ENCODE results near the gene CEP128. TPM values are rescaled to one million over a fixed set of nuclear protein-coding genes. Genes with fewer than 3 reads are reported as not detected.

The CEP128 gene
- total RNA-seq, 6 experiments from 2014 or later, result 4.8 to 10.3 (median 8.8) TPM

- no peak for DNase-seq
- Mint-ChIP-seq H3K27ac (no peak overlapping the region), H3K27me3 (ENCODE audit: insufficient read depth) (no peaks in the 10 kb centered on the region), H3K4me3 (no peak overlapping the region), H3K9me3 (no peaks in the 10 kb centered on the region), H3K4me1 (ENCODE audit: low read depth) (peaks cover 6% of the 10 kb centered on the region), H3K36me3 (ENCODE audit: low read depth) (no peaks in the 10 kb centered on the region)
- TF ChIP-seq CTCF (IDR thresholded peaks at IDR 0.05), result no peak
Measured at GRCh38 chr14:80700601-80701000, 240.9 kb downstream of the CEP128 start.

GRCh38 chr14:80699861-80700260, 241.7 kb downstream of the CEP128 start:
- no peak for TF ChIP-seq CTCF (IDR thresholded peaks at IDR 0.05)
- no peak for DNase-seq
- Mint-ChIP-seq H3K4me3 (no peak overlapping the region), H3K9me3 (no peaks in the 10 kb centered on the region), H3K4me1 (ENCODE audit: low read depth) (no peaks in the 10 kb centered on the region), H3K27me3 (ENCODE audit: insufficient read depth) (no peaks in the 10 kb centered on the region), H3K36me3 (ENCODE audit: low read depth) (no peaks in the 10 kb centered on the region), H3K27ac (no peak overlapping the region)

- peaks cover 2% of the 10 kb centered on the region; the same call in 1 of the 2 replicates for H3K36me3 Mint-ChIP-seq (ENCODE audit: low read depth)
- no peak for TF ChIP-seq CTCF (IDR thresholded peaks at IDR 0.05)
- DNase-seq, result no peak
- H3K27ac Mint-ChIP-seq, result no peak overlapping the region
- no peaks in the 10 kb centered on the region for H3K4me1 Mint-ChIP-seq (ENCODE audit: low read depth)
- H3K27me3 Mint-ChIP-seq (ENCODE audit: insufficient read depth), result no peaks in the 10 kb centered on the region
- no peaks in the 10 kb centered on the region for H3K9me3 Mint-ChIP-seq
- no peak overlapping the region for H3K4me3 Mint-ChIP-seq
Measured at GRCh38 chr14:80698974-80699373, 242.6 kb downstream of the CEP128 start.

GRCh38 chr14:80695869-80696268, 245.7 kb downstream of the CEP128 start:
- peaks cover 10% of the 10 kb centered on the region for H3K4me1 Mint-ChIP-seq (ENCODE audit: low read depth)
- no peaks in the 10 kb centered on the region for H3K27me3 Mint-ChIP-seq (ENCODE audit: insufficient read depth)
- peaks cover 7% of the 10 kb centered on the region; the same call in 1 of the 2 replicates for H3K36me3 Mint-ChIP-seq (ENCODE audit: low read depth)
- no peak overlapping the region for H3K4me3 Mint-ChIP-seq
- no peaks in the 10 kb centered on the region for H3K9me3 Mint-ChIP-seq
- TF ChIP-seq CTCF (IDR thresholded peaks at IDR 0.05), result no peak
- no peak overlapping the region for H3K27ac Mint-ChIP-seq
- no peak for DNase-seq

GRCh38 chr14:80692903-80693302, 248.6 kb downstream of the CEP128 start:
- no peak for DNase-seq
- no peaks in the 10 kb centered on the region for H3K27me3 Mint-ChIP-seq (ENCODE audit: insufficient read depth)
- no peaks in the 10 kb centered on the region for H3K9me3 Mint-ChIP-seq
- H3K36me3 Mint-ChIP-seq (ENCODE audit: low read depth), result peaks cover 7% of the 10 kb centered on the region; the same call in 1 of the 2 replicates
- no peak for TF ChIP-seq CTCF (IDR thresholded peaks at IDR 0.05)
- no peak overlapping the region for H3K4me3 Mint-ChIP-seq
- no peak overlapping the region for H3K27ac Mint-ChIP-seq
- H3K4me1 Mint-ChIP-seq (ENCODE audit: low read depth), result peaks cover 10% of the 10 kb centered on the region

- peaks cover 53% of the 10 kb centered on the region for H3K9me3 Mint-ChIP-seq
- no peak overlapping the region for H3K4me3 Mint-ChIP-seq
Measured at GRCh38 chr14:80681651-80682050, 259.9 kb downstream of the CEP128 start.

More at GRCh38 chr14:80681651-80682050, 259.9 kb downstream of the CEP128 start:
- Mint-ChIP-seq H3K4me1 (ENCODE audit: low read depth) (peaks cover 21% of the 10 kb centered on the region), H3K27me3 (ENCODE audit: insufficient read depth) (no peaks in the 10 kb centered on the region; the same call in 1 of the 2 replicates), H3K36me3 (ENCODE audit: low read depth) (peaks cover 70% of the 10 kb centered on the region), H3K27ac (peak overlapping the region; percentile 2; the same call in 1 of the 2 replicates)
- TF ChIP-seq CTCF (IDR thresholded peaks at IDR 0.05), result no peak
- DNase-seq, result peak; percentile 5

Measured in HFFc6 (cell line).